ENCODE measurements around the gene APEH. TPM values are rescaled to one million over a fixed set of nuclear protein-coding genes. Genes with fewer than 3 reads are reported as not detected.

The APEH gene
- total and polyA plus RNA-seq, 2 donors (not counting 1 experiment from before 2014, with no cell fraction given): 79.4 to 96.2 TPM

DNA sequence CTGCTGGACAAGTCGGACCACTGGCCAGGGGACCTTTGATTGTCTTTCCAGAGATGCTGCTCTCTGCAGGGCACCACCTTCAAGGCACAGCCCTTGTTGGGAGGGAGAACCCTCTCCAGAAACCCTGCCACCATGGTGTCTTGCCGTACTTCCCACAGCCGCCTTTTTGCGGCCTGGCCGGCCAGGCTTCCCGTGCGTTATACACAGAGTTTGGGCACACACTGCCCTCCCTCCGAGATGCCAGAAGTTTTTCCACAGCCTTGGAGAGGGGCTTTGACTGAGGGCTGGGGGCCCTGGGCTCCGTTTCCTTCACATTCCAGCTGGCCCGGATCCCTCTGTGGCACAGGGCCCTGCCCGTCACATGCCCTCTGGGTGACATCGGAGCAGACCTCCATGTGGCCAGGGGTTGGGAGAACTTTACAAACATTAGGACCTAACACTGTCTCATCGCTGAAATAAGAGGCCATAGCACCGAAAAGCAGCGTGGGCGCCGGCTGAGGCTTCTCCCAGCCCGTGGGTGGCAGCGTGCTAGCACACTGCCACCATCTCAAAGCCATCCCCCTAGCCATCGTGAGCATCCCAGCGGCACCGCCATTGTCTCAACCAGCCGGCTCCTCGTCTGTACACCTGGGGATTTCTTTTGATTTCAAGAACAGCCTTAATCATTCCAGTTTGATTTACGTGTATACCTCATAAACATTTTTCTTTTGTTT, 6.3 kb upstream of the APEH start:
- H3K36me3 ChIP-seq (replicated peaks in 1 of 2; ENCODE audit: control extremely low read depth in 1 of 2, control insufficient read depth in 1 of 2, extremely low read depth in 1 of 2, insufficient read depth in 2 of 2, low read length in 1 of 2): no peaks in the 10 kb centered on the region
- intact Hi-C loops (cut with micrococcal nuclease): no loop called here
- no peak for DNase-seq
- no peaks in the 10 kb centered on the region for H3K27me3 ChIP-seq (replicated peaks in 1 of 4; ENCODE audit: control extremely low read depth in 1 of 4, control insufficient read depth in 3 of 4, insufficient read depth in 4 of 4, low read length in 3 of 4)
- TF ChIP-seq, protein P1, sequence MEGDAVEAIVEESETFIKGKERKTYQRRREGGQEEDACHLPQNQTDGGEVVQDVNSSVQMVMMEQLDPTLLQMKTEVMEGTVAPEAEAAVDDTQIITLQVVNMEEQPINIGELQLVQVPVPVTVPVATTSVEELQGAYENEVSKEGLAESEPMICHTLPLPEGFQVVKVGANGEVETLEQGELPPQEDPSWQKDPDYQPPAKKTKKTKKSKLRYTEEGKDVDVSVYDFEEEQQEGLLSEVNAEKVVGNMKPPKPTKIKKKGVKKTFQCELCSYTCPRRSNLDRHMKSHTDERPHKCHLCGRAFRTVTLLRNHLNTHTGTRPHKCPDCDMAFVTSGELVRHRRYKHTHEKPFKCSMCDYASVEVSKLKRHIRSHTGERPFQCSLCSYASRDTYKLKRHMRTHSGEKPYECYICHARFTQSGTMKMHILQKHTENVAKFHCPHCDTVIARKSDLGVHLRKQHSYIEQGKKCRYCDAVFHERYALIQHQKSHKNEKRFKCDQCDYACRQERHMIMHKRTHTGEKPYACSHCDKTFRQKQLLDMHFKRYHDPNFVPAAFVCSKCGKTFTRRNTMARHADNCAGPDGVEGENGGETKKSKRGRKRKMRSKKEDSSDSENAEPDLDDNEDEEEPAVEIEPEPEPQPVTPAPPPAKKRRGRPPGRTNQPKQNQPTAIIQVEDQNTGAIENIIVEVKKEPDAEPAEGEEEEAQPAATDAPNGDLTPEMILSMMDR (IDR thresholded peaks at IDR 0.05): no peak
- no peak for TF ChIP-seq EZH2 (IDR thresholded peaks at IDR 0.05; ENCODE audit: borderline replicate concordance, insufficient read depth, low read depth, low read length, poor library complexity, severe bottlenecking)
- H3K4me1 ChIP-seq (ENCODE audit: control insufficient read depth in 2 of 2, insufficient read depth in 2 of 2, low read length in 2 of 2): no peaks in the 10 kb centered on the region
- peaks cover 3% of the 10 kb centered on the region for H3K27me3 Mint-ChIP-seq
- H3K9me3 ChIP-seq (ENCODE audit: control extremely low read depth in 1 of 3, control insufficient read depth in 2 of 3, insufficient read depth in 1 of 3, low read length in 2 of 3): no peaks in the 10 kb centered on the region
- no peak overlapping the region for H3K27ac Mint-ChIP-seq
- no peaks in the 10 kb centered on the region for H3K79me2 ChIP-seq (ENCODE audit: control insufficient read depth, insufficient read depth, low read length)
- H4K20me1 ChIP-seq (ENCODE audit: control insufficient read depth, insufficient read depth, low read length, poor library complexity, severe bottlenecking): no peaks in the 10 kb centered on the region
- POLR2A ChIA-PET: no interaction called here
- no peak overlapping the region for H3K4me3 Mint-ChIP-seq
- no peak overlapping the region for H3K9ac ChIP-seq (ENCODE audit: low read length)
- no peak overlapping the region for H3K27ac ChIP-seq (ENCODE audit: low read length in 2 of 2)
- no peak overlapping the region for H3K4me3 ChIP-seq (ENCODE audit: control extremely low read depth in 1 of 5, extremely low read depth in 1 of 5, insufficient read depth in 1 of 5, low read depth in 2 of 5, low read length in 4 of 5)
- CTCF ChIA-PET: no interaction called here
- ATAC-seq (ENCODE audit: low read depth): no peak
- WGBS (ENCODE audit: insufficient coverage): 87% methylated on average over 23 of the region's 25 CpGs
- no peak overlapping the region for H2AFZ ChIP-seq (ENCODE audit: insufficient read depth, low read depth, low read length, poor library complexity, severe bottlenecking)
- H3K4me2 ChIP-seq (replicated peaks; ENCODE audit: low read depth, low read length, poor library complexity, severe bottlenecking): no peak overlapping the region
- peaks cover 6% of the 10 kb centered on the region for H3K4me1 Mint-ChIP-seq
- H3K9me3 Mint-ChIP-seq (ENCODE audit: insufficient read depth): no peaks in the 10 kb centered on the region

DNA sequence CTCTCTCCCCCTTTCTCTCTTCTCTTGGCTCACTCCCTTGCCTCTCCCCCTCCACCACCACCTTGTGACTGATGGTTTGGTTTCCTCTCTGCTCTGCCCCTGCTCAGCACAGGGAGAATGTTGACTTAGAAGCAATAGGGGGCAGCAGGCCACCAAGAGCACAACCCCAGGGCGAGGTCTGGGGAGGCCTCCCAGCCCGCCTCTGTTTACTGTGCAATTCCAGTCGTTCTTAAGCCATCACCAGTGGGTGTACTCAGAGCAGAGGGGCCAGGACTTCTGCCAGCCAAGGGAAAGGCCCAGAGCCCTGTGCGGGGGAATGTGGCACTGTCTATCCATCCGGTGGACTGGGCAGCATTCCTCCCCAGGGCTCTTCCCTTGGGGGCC, 5.7 kb upstream of the APEH start:
- POLR2A ChIA-PET: no interaction called here
- no peak overlapping the region for H3K4me3 Mint-ChIP-seq

More for the DNA sequence above, 5.7 kb upstream of the APEH start:
- H3K27me3 ChIP-seq (replicated peaks in 1 of 4; ENCODE audit: control extremely low read depth in 1 of 4, control insufficient read depth in 3 of 4, insufficient read depth in 4 of 4, low read length in 3 of 4): no peaks in the 10 kb centered on the region
- H3K4me2 ChIP-seq (replicated peaks; ENCODE audit: low read depth, low read length, poor library complexity, severe bottlenecking): no peak overlapping the region
- H3K9me3 ChIP-seq (ENCODE audit: control extremely low read depth in 1 of 3, control insufficient read depth in 2 of 3, insufficient read depth in 1 of 3, low read length in 2 of 3): peaks cover 0 to 5% (median 0%) of the 10 kb centered on the region in 3 donors
- no peak overlapping the region for H3K4me3 ChIP-seq (ENCODE audit: control extremely low read depth in 1 of 5, extremely low read depth in 1 of 5, insufficient read depth in 1 of 5, low read depth in 2 of 5, low read length in 4 of 5)
- TF ChIP-seq, protein P1 (IDR thresholded peaks at IDR 0.05): no peak
- TF ChIP-seq EZH2 (IDR thresholded peaks at IDR 0.05; ENCODE audit: borderline replicate concordance, insufficient read depth, low read depth, low read length, poor library complexity, severe bottlenecking): no peak
- no peaks in the 10 kb centered on the region for H4K20me1 ChIP-seq (ENCODE audit: control insufficient read depth, insufficient read depth, low read length, poor library complexity, severe bottlenecking)
- intact Hi-C loops (cut with micrococcal nuclease): no loop called here
- no peak overlapping the region for H2AFZ ChIP-seq (ENCODE audit: insufficient read depth, low read depth, low read length, poor library complexity, severe bottlenecking)
- Mint-ChIP-seq H3K27ac (no peak overlapping the region), H3K27me3 (peaks cover 3% of the 10 kb centered on the region), H3K9me3 (ENCODE audit: insufficient read depth) (no peaks in the 10 kb centered on the region), H3K4me1 (peaks cover 10% of the 10 kb centered on the region)
- no peaks in the 10 kb centered on the region for H3K36me3 ChIP-seq (replicated peaks in 1 of 2; ENCODE audit: control extremely low read depth in 1 of 2, control insufficient read depth in 1 of 2, extremely low read depth in 1 of 2, insufficient read depth in 2 of 2, low read length in 1 of 2)
- 66% methylated on average over 5 of the region's 5 CpGs for WGBS (ENCODE audit: insufficient coverage)
- peaks cover 4 to 5% of the 10 kb centered on the region in 2 donors for H3K4me1 ChIP-seq (ENCODE audit: control insufficient read depth in 2 of 2, insufficient read depth in 2 of 2, low read length in 2 of 2)
- no peak overlapping the region for H3K9ac ChIP-seq (ENCODE audit: low read length)
- ATAC-seq (ENCODE audit: low read depth): no peak
- peaks cover 4% of the 10 kb centered on the region for H3K79me2 ChIP-seq (ENCODE audit: control insufficient read depth, insufficient read depth, low read length)
- no peak overlapping the region for H3K27ac ChIP-seq (ENCODE audit: low read length in 2 of 2)
- CTCF ChIA-PET: no interaction called here
- no peak for DNase-seq

All from B cell (primary cell).